NB4 (cell line): ENCODE measurements around the gene BLVRA.
"Not testable (repeated sequence)": the region's sequence is repeated elsewhere in the genome, so short reads cannot be mapped to it uniquely, and the experiment has no call there.

Experiments
- POLR2A ChIP-seq: IDR thresholded peaks from 2 replicates; pipeline ENCODE4 v1.6.1; 2011; ENCODE audit warnings: mild to moderate bottlenecking; ENCODE audit not compliant: insufficient read length; ENCODE audit errors: extremely low read depth
- TF ChIP-seq, protein P1 (sequence below): IDR thresholded peaks from one replicate; pipeline ENCODE4 v1.5.1; 2012; ENCODE audit warnings: low read depth, low read length

DNA sequence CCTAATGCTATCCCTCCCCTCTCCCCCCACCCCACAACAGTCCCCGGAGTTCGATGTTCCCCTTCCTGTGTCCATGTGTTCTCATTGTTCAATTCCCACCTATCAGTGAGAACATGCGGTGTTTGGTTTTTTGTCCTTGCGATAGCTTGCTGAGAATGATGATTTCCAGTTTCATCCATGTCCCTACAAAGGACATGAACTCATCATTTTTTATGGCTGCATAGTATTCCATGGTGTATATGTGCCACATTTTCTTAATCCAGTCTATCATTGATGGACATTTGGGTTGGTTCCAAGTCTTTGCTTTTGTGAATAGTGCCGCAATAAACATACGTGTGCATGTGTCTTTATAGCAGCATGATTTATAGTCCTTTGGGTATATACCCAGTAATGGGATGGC, 14.8 kb downstream of the BLVRA start:
- TF ChIP-seq, protein P1, sequence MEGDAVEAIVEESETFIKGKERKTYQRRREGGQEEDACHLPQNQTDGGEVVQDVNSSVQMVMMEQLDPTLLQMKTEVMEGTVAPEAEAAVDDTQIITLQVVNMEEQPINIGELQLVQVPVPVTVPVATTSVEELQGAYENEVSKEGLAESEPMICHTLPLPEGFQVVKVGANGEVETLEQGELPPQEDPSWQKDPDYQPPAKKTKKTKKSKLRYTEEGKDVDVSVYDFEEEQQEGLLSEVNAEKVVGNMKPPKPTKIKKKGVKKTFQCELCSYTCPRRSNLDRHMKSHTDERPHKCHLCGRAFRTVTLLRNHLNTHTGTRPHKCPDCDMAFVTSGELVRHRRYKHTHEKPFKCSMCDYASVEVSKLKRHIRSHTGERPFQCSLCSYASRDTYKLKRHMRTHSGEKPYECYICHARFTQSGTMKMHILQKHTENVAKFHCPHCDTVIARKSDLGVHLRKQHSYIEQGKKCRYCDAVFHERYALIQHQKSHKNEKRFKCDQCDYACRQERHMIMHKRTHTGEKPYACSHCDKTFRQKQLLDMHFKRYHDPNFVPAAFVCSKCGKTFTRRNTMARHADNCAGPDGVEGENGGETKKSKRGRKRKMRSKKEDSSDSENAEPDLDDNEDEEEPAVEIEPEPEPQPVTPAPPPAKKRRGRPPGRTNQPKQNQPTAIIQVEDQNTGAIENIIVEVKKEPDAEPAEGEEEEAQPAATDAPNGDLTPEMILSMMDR, result not testable (repeated sequence)
- TF ChIP-seq POLR2A, result not testable (repeated sequence)
